ENCODE data around the gene TCF7L2.
A peak's percentile ranks its signal among the peaks of the same experiment; 100 is the strongest.

The TCF7L2 gene

GRCh38 chr10:113126229-113127201, 176.5 kb downstream of the TCF7L2 start:
- DNase-seq (ENCODE audit: low read depth), result peak; percentile 57

DNA sequence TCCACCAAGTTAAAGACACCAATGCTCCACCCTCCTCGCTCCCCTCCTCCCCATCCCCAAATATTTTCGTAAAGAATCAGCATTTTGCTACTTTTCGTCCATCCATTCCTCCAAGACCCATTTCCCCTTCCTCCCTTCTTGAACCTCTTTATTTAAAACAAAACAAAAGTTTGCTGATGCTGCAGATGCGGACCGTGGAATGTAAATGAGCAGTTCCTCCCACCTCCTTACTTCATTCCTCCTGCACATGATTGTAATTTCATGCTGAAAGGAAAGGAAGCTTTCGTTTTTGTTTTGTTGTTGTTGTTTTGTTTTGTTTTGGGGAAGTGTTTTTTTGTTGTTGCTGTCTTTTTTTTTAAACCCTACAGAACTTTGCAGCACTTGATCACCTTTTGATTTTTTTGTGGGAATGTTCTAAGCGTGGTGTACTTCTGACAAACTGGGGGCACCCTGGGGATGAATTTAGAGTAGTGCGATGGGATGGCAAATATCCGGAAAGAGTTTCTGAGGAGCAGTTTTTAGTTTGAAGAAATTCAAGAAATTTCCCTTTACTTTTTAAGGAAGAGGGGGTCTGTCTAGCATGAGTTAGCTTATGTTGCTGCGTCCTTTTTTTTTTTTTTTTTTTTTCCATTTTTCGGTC, 177.3 kb downstream of the TCF7L2 start:
- no peak for DNase-seq (ENCODE audit: low read depth)

GRCh38 chr10:113127901-113128283, 177.8 kb downstream of the TCF7L2 start:
- no peak for DNase-seq (ENCODE audit: low read depth)

DNA sequence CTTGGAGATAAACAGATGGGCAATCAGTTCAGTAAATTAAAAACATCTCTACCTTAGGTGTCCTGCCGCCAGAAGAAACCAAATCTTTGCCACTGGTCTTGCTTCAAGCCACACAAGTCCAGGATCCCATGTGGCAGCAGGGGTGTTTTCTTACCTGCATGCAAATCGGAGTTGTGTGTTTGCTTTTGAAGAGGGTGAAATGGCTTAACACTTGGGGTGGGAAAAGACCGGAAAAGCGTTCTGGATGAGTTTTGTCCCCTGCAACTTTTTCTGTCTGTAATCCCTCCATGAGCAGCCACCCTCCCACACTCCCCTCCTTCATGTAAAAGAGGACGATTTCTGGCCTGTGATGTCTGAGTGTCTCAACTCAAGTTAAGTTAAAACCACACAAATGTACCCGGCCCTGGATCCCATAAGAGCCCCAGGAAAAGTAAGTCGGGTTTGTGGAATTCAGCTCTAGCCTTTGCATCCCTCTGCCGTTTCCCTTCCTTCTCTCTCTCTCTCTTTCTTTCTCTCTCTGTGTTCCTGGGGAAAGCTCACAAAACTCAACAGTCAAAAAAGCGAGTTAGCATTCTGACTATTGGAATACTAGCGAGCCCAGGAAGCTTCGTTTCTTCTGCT, 178.5 kb downstream of the TCF7L2 start:
- DNase-seq (ENCODE audit: low read depth), result no peak

DNA sequence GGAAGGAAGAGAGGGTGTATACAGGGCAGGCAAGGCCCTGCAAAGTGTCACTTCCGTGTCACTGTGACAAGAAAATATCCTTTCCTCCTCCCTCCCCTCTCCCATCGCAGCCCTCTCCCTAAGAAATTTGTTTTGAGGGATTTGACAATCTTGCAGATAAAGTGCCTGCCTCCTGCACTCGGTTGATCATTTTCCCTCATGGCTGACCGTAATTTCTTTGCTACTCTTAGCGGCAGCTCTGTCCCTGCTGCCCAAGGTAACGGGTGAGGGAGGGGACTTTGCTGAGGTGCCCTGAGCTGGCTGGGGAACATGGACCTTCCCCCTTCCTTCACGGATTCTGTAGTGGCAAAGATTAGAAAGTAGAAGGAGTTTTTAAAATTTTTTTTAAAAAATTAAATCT, 179.1 kb downstream of the TCF7L2 start:
- DNase-seq (ENCODE audit: low read depth), result no peak

DNA sequence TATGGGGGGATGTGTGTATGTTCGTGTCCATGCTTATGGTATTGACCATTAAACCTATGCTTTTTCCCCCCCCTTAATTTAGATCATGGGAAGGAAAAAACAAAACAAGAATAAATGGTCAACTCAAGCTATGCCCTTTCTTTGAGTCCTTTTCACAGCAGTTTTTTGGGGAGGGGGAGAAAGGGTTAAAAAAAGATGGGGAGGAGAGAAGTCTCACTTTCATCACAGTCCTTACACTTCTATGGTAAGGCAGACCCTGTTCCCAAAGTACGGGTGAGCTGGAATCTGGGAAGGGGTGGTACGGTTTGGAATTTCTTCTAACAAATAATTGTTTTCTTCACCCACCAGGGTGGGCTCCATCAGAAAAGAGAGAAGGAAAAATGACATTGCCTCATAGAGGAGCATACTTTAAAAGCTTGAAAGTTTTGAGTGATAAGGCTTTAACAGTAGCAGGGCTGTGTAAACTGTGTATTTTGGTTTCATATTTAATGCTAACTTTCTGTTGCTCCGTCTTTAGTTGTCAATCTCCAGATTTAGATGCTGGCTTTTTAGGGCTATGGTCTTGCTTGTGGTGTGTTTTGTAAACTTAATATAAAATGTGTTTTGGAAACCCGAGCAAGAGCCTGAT, 180.1 kb downstream of the TCF7L2 start:
- DNase-seq (ENCODE audit: low read depth), result no peak

DNA sequence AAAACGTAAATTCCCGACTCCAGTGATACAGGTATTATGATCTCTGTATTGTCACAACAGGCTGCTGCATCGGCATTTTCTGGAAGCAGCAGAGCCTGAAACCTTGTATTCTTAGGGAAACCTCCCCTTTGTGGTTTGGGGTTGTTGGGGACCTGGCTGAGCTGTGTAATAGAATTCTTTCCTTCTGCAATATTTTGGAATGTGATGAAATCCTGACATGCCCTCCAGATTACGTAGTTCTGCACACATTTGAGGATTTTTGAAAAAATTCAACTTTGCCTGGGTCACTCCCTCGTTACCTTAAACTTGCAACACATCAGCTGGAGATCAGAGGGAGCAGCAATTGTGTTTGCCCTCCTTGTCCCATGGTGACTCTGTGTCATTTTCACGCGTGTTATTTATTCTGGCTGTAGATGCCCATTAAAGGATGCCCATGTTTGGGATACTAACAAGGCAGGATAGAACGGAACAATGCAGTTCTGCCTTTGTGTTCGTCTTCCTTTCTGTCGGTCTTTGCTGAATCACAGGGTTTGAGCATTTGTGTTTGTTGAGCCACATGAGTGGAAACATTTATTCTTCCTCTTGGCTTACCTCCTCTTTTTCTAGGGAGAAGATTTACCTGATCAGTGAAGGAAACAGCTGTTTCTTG, 181.7 kb downstream of the TCF7L2 start:
- DNase-seq (ENCODE audit: low read depth), result no peak

- DNase-seq (ENCODE audit: low read depth), result no peak
Observed at GRCh38 chr10:113132591-113133121, 182.6 kb downstream of the TCF7L2 start.

DNA sequence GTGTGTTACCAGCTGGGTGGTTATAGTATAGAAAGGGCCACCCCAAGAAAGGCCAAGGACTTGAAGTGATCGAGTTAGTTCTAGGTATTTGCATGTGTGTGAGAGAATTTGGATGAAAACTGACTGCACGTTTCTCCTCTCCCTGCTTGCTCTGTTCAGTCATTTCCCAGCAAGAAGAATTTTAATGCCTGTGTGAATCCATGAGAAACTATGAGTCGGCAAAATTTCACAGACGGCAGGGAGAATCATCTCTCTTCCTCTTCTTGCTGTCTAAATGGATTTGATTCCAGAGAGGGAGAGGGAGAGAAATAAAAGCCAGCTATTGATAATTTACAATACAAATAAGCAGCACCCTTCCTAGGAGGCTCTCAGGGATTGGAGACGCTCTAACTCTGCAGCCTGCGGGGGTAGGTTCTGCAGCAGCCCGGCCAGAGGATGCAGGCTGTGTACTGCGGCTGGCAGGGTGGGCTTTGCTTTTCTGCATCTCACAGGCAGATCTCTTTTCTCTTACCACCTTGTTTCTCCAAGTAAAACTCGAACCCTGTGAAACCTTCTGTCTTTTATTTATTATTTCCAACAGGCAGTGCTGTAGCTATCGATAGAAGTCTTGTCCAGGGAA, 183.6 kb downstream of the TCF7L2 start:
- DNase-seq (ENCODE audit: low read depth), result no peak

DNA sequence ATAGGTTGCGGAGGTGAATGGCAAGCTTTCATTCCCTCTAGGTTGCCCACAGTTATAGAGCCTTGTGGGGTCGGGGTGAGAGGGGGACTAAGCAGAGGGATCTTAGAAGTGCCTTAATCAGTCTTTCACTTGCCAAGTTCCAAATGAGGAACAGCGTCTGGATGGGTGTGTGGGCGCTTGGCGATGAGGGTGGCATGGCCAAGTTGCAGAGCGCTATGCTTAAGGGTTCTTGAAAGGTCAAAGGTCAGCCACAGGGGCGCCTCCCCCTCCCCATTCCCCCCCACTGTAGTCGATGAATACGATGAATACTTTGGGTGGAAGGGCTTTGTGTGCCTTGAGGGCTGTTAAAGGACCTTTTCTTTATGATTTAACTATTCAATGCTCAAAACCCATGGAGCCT, 185.0 kb downstream of the TCF7L2 start:
- DNase-seq (ENCODE audit: low read depth), result no peak

DNA sequence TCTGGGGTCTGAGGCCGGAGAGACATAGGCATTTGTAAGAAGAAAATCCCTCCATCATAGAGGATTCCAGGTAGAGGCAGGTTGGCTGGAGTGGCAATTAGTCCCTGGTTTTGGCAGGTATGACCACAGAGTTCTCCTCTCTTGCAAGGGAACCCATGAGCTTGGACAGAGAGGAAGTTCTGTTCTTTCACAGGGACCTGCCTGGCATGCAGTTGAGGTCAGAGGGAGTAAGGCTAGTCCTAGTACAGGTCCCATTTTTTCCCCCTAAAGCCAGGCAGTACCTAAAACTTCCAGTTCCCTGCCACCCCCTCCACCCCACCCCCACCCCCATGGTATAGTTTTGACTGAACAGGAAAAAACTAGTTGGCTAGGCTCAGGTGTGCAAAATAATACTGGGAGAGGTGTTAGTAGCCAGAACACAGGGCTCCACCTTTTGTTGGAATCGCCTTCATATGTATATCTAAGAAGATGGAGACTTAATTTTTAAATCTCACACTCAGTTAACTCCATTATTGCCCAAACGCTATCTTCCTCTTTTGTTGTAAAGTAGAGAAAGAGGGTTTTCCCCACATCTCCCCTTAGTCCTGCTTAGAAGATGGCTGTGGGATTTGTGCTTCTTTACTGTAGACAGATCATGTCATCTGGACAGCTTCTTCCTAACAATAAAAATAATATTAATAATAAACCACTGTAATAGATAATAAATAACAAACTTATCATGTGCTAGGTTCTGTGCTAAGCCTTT, 188.1 kb downstream of the TCF7L2 start:
- no peak for DNase-seq (ENCODE audit: low read depth)

DNA sequence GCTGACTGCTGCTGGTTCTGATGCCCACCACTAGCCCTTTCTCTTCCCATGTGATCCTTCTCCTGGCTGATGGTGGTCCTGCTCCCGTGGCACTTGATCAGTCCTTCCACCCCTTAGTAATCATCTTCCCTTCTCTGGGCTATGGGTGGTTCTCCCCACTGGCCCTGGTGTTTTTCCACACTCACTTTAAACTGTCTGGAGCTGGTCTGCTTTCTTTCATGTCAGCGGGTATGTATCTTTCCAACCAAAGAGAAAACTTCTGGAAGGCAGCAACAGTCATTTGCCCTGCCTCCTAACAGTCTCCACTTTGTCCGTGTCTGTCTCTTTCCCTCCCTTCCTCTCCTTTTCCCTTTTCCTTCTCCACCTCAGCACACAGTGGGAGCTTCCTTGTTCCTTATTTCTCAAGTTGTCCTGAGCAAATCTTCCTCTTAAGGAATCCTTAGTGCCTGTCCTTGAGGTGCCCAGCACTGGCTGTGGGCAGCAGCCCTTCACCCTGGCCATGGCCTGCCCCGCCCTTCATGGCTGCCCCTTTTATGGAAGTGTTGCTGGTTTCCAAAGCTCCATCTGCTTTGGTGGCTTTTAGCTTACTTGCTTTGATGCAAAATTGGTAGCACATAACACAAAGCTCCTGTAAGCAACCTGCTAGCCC, 189.0 kb downstream of the TCF7L2 start:
- no peak for DNase-seq (ENCODE audit: low read depth)

DNA sequence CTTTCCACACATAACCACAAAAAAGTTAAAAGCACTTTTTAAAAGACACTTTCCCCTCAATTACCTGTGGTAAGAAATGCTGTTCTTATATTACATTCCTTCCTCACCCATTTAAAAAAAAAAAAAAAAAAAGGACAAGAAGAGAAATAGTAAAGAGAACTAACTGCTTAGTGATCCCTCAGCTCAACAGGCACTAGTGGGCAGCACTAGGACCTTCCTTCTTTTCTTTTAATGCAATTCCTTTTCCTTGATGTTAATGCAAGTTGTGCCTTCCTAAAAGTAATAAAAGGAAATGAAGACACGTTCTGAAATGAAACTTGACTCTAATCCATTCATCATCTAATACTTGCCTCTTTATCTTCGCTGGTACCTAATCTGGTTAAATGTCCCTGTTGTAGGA, 189.7 kb downstream of the TCF7L2 start:
- no peak for DNase-seq (ENCODE audit: low read depth)

GRCh38 chr10:113140143-113141011, 190.3 kb downstream of the TCF7L2 start:
- no peak for DNase-seq (ENCODE audit: low read depth)

- DNase-seq (ENCODE audit: low read depth), result no peak
Observed at GRCh38 chr10:113142601-113143362, 192.7 kb downstream of the TCF7L2 start.

DNA sequence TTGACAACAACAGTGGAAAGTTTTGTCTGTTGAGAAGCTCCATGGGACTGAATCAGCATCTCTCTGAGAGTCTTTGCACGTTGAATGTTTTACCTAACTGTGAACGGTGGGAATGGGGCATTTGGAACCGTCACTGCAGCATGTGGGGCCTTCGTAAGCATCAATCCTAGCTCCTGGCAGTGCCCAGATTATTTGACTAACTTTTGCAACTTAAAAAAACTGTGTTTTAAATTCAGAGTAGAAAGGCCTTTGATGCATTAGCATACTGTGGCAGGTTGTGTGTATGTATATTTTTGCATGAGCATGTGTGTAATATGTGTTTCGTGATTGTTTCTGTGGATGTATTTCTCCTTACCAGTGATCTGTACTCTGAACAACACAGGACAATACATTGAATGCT, 194.5 kb downstream of the TCF7L2 start:
- DNase-seq (ENCODE audit: low read depth), result no peak

DNA sequence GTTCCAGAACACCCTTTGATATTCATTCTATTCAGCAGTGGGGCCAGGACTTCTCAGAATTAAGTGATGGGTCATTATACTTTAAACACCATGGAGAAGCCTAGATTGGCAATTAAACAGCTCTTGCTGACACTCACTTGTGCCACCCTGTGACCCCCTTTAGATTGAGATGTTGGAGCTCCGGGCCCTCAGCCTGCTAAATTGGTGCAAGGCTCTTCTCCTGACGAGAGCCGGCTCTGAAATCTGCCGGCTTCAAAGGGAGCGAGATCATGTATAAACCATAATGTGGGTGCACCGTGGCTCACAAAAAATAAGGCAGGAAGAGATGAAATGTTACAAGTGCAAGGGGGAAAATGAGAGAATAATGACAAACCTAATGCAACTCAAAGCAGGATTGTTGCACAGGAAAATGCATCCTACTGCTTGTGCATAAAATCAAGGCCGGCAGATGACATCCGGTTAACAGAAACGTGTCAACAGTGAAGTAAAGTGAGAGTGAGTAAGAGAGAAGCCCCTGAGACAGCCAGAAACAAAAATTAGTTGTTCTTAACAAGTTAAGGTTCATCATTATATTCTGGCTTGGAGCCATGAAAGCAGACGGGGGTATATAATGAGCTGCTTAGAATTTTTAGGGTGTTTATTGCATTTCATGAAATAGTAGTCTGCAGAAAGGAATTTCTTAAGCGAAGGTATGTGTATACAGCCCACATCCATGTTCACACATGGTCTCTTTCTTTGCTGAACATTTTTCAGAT, 198.2 kb downstream of the TCF7L2 start:
- no peak for DNase-seq (ENCODE audit: low read depth)

- no peak for DNase-seq (ENCODE audit: low read depth)
Observed at GRCh38 chr10:113148901-113149300, 198.9 kb downstream of the TCF7L2 start.

Measured in activated T-cell treated with anti-CD3 and anti-CD28 coated beads for 48 hours (primary cell).